OCI-LY7 (cell line): Measurements from ENCODE around the gene RAD51B. TPM values are rescaled to one million over a fixed set of nuclear protein-coding genes. Genes with fewer than 3 reads are reported as not detected.

Experiments used
- BruUV-seq: library from RNA; stranded (reverse); fragments of 400-500 nt; replicated peaks from 2 replicates; lab custom pipeline; 2021; lab: Mats Ljungman, UMichigan
- CTCF ChIA-PET: fragments of 300-600 bp; sonication (Branson Sonifier 250); formaldehyde crosslinking; loops from one replicate; lab custom pipeline; 2022; ENCODE audit warnings: antibody characterized with exemption; ENCODE audit not compliant: unreplicated experiment; lab: Charles Lee
- POLR2A ChIA-PET: fragments of 300-600 bp; sonication (Branson Sonifier 250); formaldehyde crosslinking; loops from one replicate; lab custom pipeline; 2022; ENCODE audit warnings: antibody characterized with exemption; lab: Charles Lee
- DNase-seq: peaks from one replicate; pipeline ENCODE4 v3.0.0-alpha.2; 2015; ENCODE audit warnings: low spot score
- H2AFZ ChIP-seq: fragments of 200-600 bp; sonication (generic), shearing (Covaris generic); 2 replicates; pipeline ENCODE4 v1.6.1; 2014; ENCODE audit warnings: mild to moderate bottlenecking, antibody characterized with exemption, low read length, moderate library complexity
- H3K27ac ChIP-seq: fragments of 200-600 bp; sonication (generic); 2 replicates; pipeline ENCODE4 v1.5.1; 2014; ENCODE audit warnings: mixed run types, low read depth, mild to moderate bottlenecking, moderate library complexity, low read length, inconsistent platforms; ENCODE audit not compliant: poor library complexity, severe bottlenecking
- H3K36me3 ChIP-seq: fragments of 200-600 bp; sonication (generic); 2 replicates; pipeline ENCODE4 v1.6.1; 2014; ENCODE audit warnings: mild to moderate bottlenecking, antibody characterized with exemption, low read length, moderate library complexity, mixed read lengths; ENCODE audit not compliant: insufficient read depth
- H3K4me1 ChIP-seq: fragments of 200-600 bp; sonication (generic); 2 replicates; pipeline ENCODE4 v1.5.1; 2014; ENCODE audit warnings: mild to moderate bottlenecking, low read length; ENCODE audit not compliant: insufficient read depth, poor library complexity, severe bottlenecking
- H3K4me2 ChIP-seq: fragments of 200-600 bp; sonication (generic); 2 replicates; pipeline ENCODE4 v1.6.1; 2014; ENCODE audit warnings: mild to moderate bottlenecking, low read length
- H3K4me3 ChIP-seq: fragments of 200-600 bp; sonication (generic); 2 replicates; pipeline ENCODE4 v1.5.1; 2014; ENCODE audit warnings: mild to moderate bottlenecking, low read depth, low read length; ENCODE audit not compliant: poor library complexity, severe bottlenecking
- H3K79me2 ChIP-seq: fragments of 200-600 bp; sonication (generic); 2 replicates; pipeline ENCODE4 v1.6.1; 2016; ENCODE audit warnings: low read depth, mild to moderate bottlenecking, low read length, moderate library complexity, mixed read lengths; ENCODE audit not compliant: insufficient read depth
- H3K9me2 ChIP-seq: fragments of 200-600 bp; sonication (generic); 2 replicates; pipeline ENCODE4 v1.6.1; 2016; ENCODE audit warnings: mild to moderate bottlenecking, low read length, mixed read lengths; ENCODE audit not compliant: insufficient read depth
- H3K9me3 ChIP-seq: fragments of 200-600 bp; sonication (generic); 2 replicates; pipeline ENCODE4 v1.6.1; 2014; ENCODE audit warnings: mild to moderate bottlenecking, mixed run types, low read length, mixed read lengths
- H4K20me1 ChIP-seq: fragments of 200-600 bp; sonication (generic); 2 replicates; pipeline ENCODE4 v1.6.1; 2014; ENCODE audit warnings: mild to moderate bottlenecking, antibody characterized with exemption, low read length, moderate library complexity, mixed read lengths; ENCODE audit not compliant: insufficient read depth
- EZH2phosphoT487 ChIP-seq: fragments of 200-600 bp; sonication (generic); IDR thresholded peaks from 2 replicates; pipeline ENCODE4 v1.6.1; 2018; ENCODE audit warnings: low read depth, borderline replicate concordance, mild to moderate bottlenecking, mixed run types, antibody characterized with exemption, low read length, moderate library complexity, mixed read lengths
- intact Hi-C: fragments of 100-400 bp; cut with micrococcal nuclease; formaldehyde crosslinking; loops from one replicate; pipeline ENCODE4 v1.10.0; 2022; ENCODE audit not compliant: unreplicated experiment
- total RNA-seq, 2 experiments: library from RNA; depleted of rRNA in 1 of 2; stranded (reverse); fragments of >200 nt in 1 of 2; shearing (Covaris generic) in 1 of 2; gene quantifications; 2 replicates each; pipeline ENCODE4 v1.2.3, GENCODE V29; 2014 to 2022
- TF ChIP-seq, protein P1 (sequence below): fragments of 200-600 bp; sonication (generic); conservative IDR thresholded peaks from 2 replicates; pipeline ENCODE4 v1.5.1; 2014; ENCODE audit warnings: mild to moderate bottlenecking, antibody characterized with exemption, low read length, moderate library complexity, mixed read lengths

The RAD51B gene
- total RNA-seq, 2 experiments from 2014 or later = 41.4 to 89.9 TPM

DNA sequence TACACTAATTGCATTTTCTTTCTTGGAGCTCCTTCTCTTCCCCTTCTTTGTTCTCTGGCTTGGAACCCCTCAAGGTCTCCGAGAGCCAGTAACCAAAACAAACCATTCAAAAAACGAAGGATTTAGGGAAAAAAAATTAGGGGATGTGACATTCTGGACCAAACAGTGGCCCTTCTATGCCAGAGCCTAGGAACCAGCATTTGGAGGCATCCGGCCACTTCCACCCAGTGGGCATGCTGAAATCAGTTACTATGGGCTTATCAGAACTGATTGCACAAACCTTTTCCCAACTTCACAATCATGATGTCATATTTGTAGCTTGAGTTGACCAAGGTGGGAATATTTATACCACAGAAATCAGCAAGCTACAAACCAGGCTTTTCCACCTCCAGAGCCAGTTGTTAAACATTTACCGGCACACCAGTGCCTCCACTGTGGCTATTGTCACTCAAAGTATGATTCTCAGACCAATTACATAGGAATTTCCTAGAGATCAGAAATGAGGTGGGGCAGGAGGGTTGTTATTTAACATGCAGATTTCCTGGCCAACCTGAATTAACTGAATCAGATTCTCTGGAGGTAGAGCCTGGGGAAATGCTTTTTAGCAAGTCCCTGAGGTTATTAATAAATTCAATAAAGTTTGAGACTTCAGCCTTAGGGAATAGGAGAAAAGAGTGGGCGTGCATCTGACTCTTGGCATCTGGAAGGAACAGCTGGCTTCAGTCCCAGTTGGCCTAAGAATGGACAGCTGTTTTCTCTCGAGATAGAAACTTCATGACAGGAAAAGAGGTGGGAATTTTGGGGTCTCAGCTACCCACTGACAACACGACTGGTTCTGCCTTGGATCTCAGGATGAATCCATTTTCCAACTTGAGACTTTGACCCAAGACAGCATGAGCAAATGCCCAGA is 699.4 kb downstream of the RAD51B start:
- H3K4me2 ChIP-seq = peak overlapping the region; percentile 49
- no TSS peak for BruUV-seq
- intact Hi-C loops = no loop called here

DNA sequence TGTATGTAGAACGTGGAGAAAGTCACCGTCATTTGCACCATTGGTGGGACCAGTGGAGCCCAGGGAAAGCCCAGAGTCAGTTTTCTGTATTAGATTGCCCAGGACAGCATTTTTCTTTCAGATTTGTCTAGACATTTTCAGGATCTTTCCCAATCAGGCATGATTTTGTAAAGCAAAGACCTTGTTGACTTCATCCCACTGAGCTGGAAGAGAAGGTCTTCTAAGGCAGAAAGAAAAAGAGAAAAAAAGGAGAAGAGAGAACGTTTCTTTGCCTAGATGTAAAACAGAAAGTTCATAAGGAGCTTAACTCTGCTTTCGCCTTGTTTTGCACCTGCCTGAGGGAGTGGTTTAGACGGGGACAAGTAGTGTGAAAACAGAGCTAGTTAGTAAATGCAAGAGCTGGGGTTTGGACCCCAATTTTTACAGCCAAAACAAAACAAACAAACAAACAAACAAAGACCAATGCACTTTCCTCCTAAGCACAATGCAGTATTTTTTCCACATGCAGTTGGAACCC is 700.1 kb downstream of the RAD51B start:
- Histone ChIP-seq H3K4me3 (no peak overlapping the region), H3K36me3 (no peaks in the 10 kb centered on the region), H3K9me3 (no peaks in the 10 kb centered on the region), H3K4me1 (peaks cover 23% of the 10 kb centered on the region), H3K79me2 (no peaks in the 10 kb centered on the region), H3K9me2 (no peaks in the 10 kb centered on the region), H3K4me2 (peak overlapping the region; percentile 49), H2AFZ (no peak overlapping the region; the same call in 1 of the 2 replicates), H3K27ac (peak overlapping the region; percentile 20), H4K20me1 (no peaks in the 10 kb centered on the region)
- DNase-seq = peak; percentile 67
- ChIA-PET CTCF (interaction anchor here (1.8 kb wide), 1 partner anchor 13 kb away, joined by 7 read pairs; no protein-coding TSS in a partner anchor), POLR2A (interaction anchor here (1.2 to 6.6 kb wide), 2 partner anchors 10 to 12 kb away, joined by 3 to 55 read pairs; no protein-coding TSS in a partner anchor)
- TF ChIP-seq EZH2phosphoT487 = no peak
- TF ChIP-seq, protein P1, sequence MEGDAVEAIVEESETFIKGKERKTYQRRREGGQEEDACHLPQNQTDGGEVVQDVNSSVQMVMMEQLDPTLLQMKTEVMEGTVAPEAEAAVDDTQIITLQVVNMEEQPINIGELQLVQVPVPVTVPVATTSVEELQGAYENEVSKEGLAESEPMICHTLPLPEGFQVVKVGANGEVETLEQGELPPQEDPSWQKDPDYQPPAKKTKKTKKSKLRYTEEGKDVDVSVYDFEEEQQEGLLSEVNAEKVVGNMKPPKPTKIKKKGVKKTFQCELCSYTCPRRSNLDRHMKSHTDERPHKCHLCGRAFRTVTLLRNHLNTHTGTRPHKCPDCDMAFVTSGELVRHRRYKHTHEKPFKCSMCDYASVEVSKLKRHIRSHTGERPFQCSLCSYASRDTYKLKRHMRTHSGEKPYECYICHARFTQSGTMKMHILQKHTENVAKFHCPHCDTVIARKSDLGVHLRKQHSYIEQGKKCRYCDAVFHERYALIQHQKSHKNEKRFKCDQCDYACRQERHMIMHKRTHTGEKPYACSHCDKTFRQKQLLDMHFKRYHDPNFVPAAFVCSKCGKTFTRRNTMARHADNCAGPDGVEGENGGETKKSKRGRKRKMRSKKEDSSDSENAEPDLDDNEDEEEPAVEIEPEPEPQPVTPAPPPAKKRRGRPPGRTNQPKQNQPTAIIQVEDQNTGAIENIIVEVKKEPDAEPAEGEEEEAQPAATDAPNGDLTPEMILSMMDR = no peak
- BruUV-seq = no TSS peak
- intact Hi-C loops = no loop called here

More for the DNA sequence above, 699.4 kb downstream of the RAD51B start:
- no peaks in the 10 kb centered on the region for H3K9me2 ChIP-seq
- H4K20me1 ChIP-seq = no peaks in the 10 kb centered on the region
- no peak overlapping the region; the same call in 1 of the 2 replicates for H2AFZ ChIP-seq
- ChIA-PET CTCF (interaction anchor here (1.8 kb wide), 1 partner anchor 12 kb away, joined by 7 read pairs; no protein-coding TSS in a partner anchor), POLR2A (interaction anchor here (0.6 to 6.6 kb wide), 2 partner anchors 12 to 140 kb away, joined by 3 to 55 read pairs; no protein-coding TSS in a partner anchor)
- no peaks in the 10 kb centered on the region for H3K36me3 ChIP-seq
- TF ChIP-seq EZH2phosphoT487 = no peak
- TF ChIP-seq, protein P1 = no peak
- H3K4me3 ChIP-seq = no peak overlapping the region
- DNase-seq = no peak
- no peaks in the 10 kb centered on the region for H3K9me3 ChIP-seq
- H3K79me2 ChIP-seq = no peaks in the 10 kb centered on the region
- H3K27ac ChIP-seq = peak overlapping the region; percentile 20
- H3K4me1 ChIP-seq = peaks cover 31% of the 10 kb centered on the region
